ENCODE data around the gene GHRH. TPM values are rescaled to one million over a fixed set of nuclear protein-coding genes. Genes with fewer than 3 reads are reported as not detected.

GHRH gene
- total RNA-seq, 2 donors from 2014 or later: not detected

DNA sequence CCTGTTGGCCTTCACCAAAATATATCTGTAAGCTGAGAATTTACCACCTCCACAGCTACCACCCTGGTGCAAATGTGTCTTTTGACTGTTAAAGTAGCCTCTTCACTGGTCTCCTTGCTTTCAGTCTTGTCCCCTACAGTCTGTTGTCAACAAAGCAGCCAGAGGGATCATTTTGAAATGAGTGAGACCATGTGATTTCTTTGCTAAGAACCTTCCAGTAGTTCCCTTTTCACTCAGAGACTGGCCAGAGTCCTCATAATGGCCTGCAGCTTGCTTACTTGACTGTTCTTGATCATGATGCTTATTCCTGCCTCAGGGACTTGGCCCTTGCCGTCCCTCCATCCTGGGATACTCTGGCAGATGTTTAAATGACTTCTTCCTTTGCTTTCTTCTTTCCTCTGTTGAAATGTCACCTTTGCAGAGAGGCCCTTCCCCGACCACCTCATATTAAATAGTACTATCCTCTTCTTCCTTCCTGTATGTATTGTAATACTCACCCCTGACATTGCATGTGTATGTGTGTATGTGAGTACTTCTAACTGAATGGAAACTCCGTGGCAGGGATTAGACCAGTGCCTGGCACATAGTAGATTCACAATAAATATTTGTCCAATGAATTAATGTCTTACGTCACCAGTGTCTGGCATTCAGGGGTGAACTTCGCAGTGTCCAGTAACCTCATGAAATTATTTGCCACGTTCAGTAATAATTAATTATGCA, 32.8 kb upstream of the GHRH start:
- ATAC-seq (no peak), DNase-seq (no peak)
- intact Hi-C loops (cut with DNase I, micrococcal nuclease): loop anchor here in 1 of 2 donors (5.0 kb wide), 1 partner anchor 53 kb away; the partner anchor contains the start of gene SRC

GRCh38 chr20:37293301-37293943, 31.8 kb upstream of the GHRH start:
- DNase-seq (no peak), ATAC-seq (no peak)
- intact Hi-C loops (cut with DNase I, micrococcal nuclease): loop anchor here in 1 of 2 donors (5.0 kb wide), 1 partner anchor 54 kb away; the partner anchor contains the start of gene SRC

DNA sequence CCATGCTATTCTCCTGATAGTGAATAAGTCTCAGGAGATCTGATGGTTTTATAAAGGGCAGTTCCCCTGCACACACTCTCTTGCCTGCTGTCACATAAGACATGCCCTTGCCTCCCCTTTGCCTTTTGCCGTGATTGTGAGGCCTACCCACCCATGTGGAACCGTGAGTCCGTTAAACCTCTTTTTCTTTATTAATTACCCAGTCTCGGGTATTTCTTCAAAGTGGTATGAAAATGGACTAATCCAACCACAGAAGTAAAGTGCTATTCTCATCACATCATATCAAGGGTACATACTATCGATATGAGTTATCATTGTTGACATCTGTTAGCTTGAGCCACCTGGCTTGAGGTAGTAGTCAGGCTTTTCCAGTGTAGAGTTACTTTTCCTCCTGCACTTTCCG, 30.1 kb upstream of the GHRH start:
- intact Hi-C loops (cut with DNase I, micrococcal nuclease): loop anchor here in 1 of 2 donors (5.0 kb wide), 1 partner anchor 56 kb away; the partner anchor contains the start of gene SRC
- ATAC-seq (no peak), DNase-seq (no peak)

DNA sequence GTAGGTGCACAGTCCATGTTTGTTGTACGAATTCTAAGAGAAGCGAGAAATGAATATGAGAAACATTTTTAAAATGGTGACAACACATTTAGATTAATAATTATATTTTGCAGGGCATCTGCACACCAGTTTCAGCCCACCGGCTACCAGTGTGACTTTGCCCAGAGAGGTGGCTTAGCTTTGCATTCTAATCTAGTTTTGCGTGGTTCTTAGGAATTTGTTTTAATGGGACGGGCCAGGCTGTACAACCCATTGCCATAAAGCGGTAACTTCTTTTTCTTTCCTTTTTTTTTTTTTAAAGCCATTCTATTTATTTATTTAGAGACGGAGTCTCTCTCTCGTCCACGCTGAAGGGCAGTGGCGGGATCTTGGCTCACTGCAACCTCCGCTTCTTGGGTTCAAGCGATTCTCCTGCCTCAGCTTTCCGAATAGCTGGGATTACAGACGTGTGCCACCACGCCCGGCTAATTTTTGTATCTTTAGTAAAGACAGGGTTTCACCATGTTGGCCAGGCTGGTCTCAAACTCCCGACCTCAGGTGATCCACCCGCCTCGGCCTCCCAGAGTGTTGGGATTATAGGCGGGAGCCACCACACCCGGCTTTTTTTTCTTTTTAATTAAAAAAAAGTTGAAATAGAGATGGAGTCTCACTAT, 28.7 kb upstream of the GHRH start:
- DNase-seq (no peak), ATAC-seq (peak; percentile 29)
- intact Hi-C loops (cut with DNase I, micrococcal nuclease): loop anchor here in 1 of 2 donors (5.0 kb wide), 1 partner anchor 57 kb away; the partner anchor contains the start of gene SRC

- ATAC-seq: no peak
- intact Hi-C loops (cut with DNase I, micrococcal nuclease): loop anchor here in 1 of 2 donors (10.0 kb wide), 1 partner anchor 97 kb away; no protein-coding TSS in a partner anchor
- no peak for DNase-seq
Measured at GRCh38 chr20:37288091-37288490, 26.5 kb upstream of the GHRH start.

DNA sequence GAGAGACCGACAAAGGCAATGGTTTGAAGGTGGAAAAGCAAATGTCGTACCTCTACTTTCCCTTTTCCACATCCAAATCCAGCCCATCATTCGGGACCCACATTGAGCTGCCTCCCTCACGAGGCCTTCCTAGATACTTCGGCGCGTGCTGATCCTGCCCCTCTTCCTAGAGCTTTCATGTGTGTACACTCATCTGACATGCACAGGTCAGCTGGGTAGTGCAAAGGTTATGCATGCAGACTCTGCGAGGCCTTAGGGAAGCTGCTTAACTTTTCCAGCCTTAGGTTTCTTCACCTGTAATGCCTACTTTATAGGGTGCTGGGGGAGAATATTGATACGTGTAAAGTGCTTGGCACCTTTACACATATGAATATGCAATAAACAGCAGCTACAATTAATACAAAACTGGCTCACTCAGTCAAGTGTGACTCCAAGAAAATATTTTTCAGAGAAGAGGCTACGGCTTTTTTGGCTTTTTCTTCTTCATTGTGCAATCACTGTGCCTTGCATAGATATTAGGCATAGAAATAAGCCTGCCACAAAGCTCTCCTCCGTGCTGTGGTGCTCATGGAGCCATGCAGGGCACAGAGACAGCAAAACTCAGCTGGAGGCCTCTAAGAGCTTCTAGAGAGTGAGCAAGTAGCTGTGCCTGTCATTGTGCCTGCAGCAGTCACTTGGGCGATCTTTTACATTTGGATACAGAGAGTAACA, 24.2 kb upstream of the GHRH start:
- DNase-seq (no peak), ATAC-seq (no peak)
- intact Hi-C loops (cut with DNase I, micrococcal nuclease): loop anchor here in 1 of 2 donors (10.0 kb wide), 1 partner anchor 99 kb away; no protein-coding TSS in a partner anchor

GRCh38 chr20:37284691-37285161, 23.1 kb upstream of the GHRH start:
- intact Hi-C loops (cut with DNase I, micrococcal nuclease): loop anchor here in 1 of 2 donors (10.0 kb wide), 1 partner anchor 100 kb away; no protein-coding TSS in a partner anchor
- ATAC-seq: no peak
- no peak for DNase-seq

GRCh38 chr20:37283530-37284195, 22.0 kb upstream of the GHRH start:
- DNase-seq (peak in 1 of 2 donors; percentile 42), ATAC-seq (peak; percentile 85)
- intact Hi-C loops (cut with DNase I, micrococcal nuclease): loop anchor here in 1 of 2 donors (10.0 kb wide), 1 partner anchor 101 kb away; no protein-coding TSS in a partner anchor

DNA sequence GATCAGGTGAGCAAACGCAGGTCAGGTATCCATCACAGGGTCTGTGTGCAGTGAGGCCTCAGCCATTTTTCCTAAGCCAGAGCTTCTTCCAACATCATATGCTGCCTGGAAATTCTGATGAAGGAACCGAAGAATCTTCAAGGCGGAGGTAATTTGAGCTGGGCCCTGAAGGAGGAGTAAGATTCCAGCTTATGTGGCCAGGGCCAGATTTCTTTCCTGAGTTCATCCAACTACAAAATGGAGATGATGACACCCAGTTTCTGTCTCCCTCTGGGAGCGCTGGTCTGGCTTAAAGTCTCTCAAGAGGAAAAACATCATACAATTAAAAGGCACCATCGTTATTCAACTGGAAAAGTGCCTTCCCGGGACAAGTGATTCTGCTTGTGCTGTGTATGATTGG, 20.9 kb upstream of the GHRH start:
- intact Hi-C loops (cut with DNase I, micrococcal nuclease): loop anchor here in 1 of 2 donors (10.0 kb wide), 1 partner anchor 102 kb away; no protein-coding TSS in a partner anchor

GRCh38 chr20:37280403-37280802, 18.8 kb upstream of the GHRH start:
- no peak for ATAC-seq
- intact Hi-C loops (cut with DNase I, micrococcal nuclease): loop anchor here in 1 of 2 donors (10.0 kb wide), 1 partner anchor 104 kb away; no protein-coding TSS in a partner anchor

More for the DNA sequence above, 20.9 kb upstream of the GHRH start:
- peak; percentile 35 for ATAC-seq
- no peak for DNase-seq

DNA sequence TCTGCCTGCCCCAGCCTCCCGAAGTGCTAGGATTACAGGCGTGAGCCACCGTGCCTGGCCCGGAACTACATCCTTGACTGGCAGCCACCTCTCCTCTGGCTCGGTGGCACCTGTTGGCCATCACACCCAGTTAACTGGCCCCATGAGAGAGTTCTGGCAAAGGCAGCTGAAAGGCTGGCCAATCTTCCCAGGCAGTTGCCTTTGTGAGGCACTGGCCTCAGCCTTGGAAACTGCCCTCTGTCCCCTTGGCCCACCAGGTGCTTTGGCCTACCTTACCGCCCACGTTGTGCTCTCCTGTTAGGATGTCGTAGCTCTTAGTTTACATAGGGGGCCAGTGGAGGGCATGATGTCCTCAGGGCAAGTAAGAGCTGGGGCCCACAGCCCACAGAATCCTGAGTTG, 18.2 kb upstream of the GHRH start:
- ATAC-seq: no peak
- DNase-seq: no peak
- intact Hi-C loops (cut with DNase I, micrococcal nuclease): loop anchor here (10.0 kb wide), 1 partner anchor 105 kb away; no protein-coding TSS in a partner anchor

More at GRCh38 chr20:37280403-37280802, 18.8 kb upstream of the GHRH start:
- no peak for DNase-seq

GRCh38 chr20:37278966-37279590, 17.5 kb upstream of the GHRH start:
- ATAC-seq: no peak
- no peak for DNase-seq
- intact Hi-C loops (cut with DNase I, micrococcal nuclease): loop anchor here in 1 of 2 donors (10.0 kb wide), 1 partner anchor 106 kb away; no protein-coding TSS in a partner anchor

DNA sequence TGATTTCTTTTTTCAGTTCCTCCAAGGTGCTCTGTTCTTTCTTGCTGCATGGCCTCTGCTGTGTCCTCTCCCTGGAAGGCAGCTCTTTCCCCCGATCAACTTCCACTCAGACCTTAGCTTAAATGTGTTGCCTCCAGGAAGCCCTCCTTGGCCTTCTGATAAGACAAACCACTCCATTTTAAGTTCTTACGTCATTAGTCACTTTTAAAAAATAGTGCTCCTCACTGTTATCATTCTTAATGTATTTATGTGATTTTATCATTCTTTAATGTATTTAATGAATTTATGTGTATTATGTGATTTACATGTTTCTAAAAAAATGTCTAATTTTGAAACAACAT, 15.6 kb upstream of the GHRH start:
- intact Hi-C loops (cut with DNase I, micrococcal nuclease): loop anchor here in 1 of 2 donors (10.0 kb wide), 1 partner anchor 108 kb away; no protein-coding TSS in a partner anchor
- no peak for ATAC-seq
- DNase-seq: no peak

DNA sequence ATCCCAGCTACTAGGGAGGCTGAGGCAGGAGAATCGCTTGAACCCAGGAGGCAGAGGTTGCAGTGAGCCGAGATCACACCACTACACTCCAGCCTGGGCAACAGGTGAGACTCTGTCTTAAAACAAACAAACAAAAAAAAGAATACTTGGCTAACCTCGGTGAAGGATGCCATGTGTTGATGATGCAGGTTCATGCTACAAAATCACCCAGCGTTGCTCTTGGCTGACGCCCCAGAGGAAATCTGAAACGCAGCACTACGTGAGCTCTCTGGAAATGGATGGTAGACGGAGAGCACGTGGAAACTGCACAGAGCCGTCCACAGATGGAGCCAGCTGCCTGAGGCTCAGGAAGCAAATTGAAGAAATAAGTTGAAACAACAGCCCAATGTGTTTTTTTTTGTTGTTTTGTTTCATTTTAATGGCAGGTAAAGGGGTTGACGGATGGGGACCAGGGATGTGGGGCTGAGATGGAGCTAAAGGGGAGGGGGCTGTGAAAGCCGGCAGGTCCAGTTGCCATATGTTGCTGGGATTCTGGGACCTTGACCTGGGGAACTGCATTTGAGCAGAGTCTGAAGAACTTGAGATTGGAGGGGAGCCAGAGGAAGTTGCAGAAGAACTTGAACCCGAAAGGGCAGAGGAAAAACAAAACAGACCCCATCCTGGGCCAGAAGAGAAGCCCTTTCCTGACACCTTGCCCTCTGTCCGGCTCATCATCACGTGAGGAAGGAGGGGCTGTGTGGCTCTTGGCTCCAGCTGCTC, 15.1 kb upstream of the GHRH start:
- intact Hi-C loops (cut with DNase I, micrococcal nuclease): loop anchor here in 1 of 2 donors (10.0 kb wide), 1 partner anchor 108 kb away; no protein-coding TSS in a partner anchor
- peak; percentile 52 to 60 for DNase-seq
- peak; percentile 93 for ATAC-seq

GRCh38 chr20:37274851-37275524, 13.4 kb upstream of the GHRH start:
- no peak for ATAC-seq
- intact Hi-C loops (cut with DNase I, micrococcal nuclease): loop anchor here in 1 of 2 donors (10.0 kb wide), 1 partner anchor 110 kb away; no protein-coding TSS in a partner anchor
- DNase-seq: no peak

- DNase-seq (no peak), ATAC-seq (no peak)
- intact Hi-C loops (cut with DNase I, micrococcal nuclease): loop anchor here in 1 of 2 donors (10.0 kb wide), 1 partner anchor 111 kb away; no protein-coding TSS in a partner anchor
Measured at GRCh38 chr20:37273988-37274387, 12.4 kb upstream of the GHRH start.

All from left colon (tissue), 2 donors.